Neural crest cell (in vitro differentiated cells): ENCODE data around the gene GRHL1. TPM values are rescaled to one million over a fixed set of nuclear protein-coding genes. Genes with fewer than 3 reads are reported as not detected.

ENCODE experiments used
- DNase-seq: peaks from one replicate; pipeline ENCODE4 v3.0.0; 2021; ENCODE audit warnings: low read depth, mixed read lengths, low spot score
- H3K27ac Mint-ChIP-seq: one replicate; pipeline ENCODE4 v1.8.0; 2021; ENCODE audit warnings: mild to moderate bottlenecking, mixed read lengths; ENCODE audit not compliant: unreplicated experiment
- H3K27me3 Mint-ChIP-seq: 2 replicates; pipeline ENCODE4 v1.8.0; 2021; ENCODE audit warnings: low read depth, mild to moderate bottlenecking, mixed read lengths
- H3K36me3 Mint-ChIP-seq: 2 replicates; pipeline ENCODE4 v1.8.0; 2021; ENCODE audit warnings: low read depth, mild to moderate bottlenecking, mixed read lengths
- H3K4me1 Mint-ChIP-seq: 2 replicates; pipeline ENCODE4 v1.8.0; 2021; ENCODE audit warnings: mixed read lengths
- H3K4me3 Mint-ChIP-seq: one replicate; pipeline ENCODE4 v1.8.0; 2021; ENCODE audit warnings: mild to moderate bottlenecking, mixed read lengths
- H3K9me3 Mint-ChIP-seq: 2 replicates; pipeline ENCODE4 v1.8.0; 2021; ENCODE audit warnings: mixed read lengths
- total RNA-seq: library from RNA; stranded (reverse); gene quantifications from 2 replicates; pipeline ENCODE4 v1.2.1, GENCODE V29; 2021
- TF ChIP-seq, protein P1 (sequence below): fragments of 200-600 bp; sonication (generic); conservative IDR thresholded peaks from 2 replicates; pipeline ENCODE4 v1.5.0; 2021; ENCODE audit warnings: antibody characterized with exemption, mild to moderate bottlenecking

Gene GRHL1
- total RNA-seq, 1 donor from 2014 or later: 3.4 TPM

DNA sequence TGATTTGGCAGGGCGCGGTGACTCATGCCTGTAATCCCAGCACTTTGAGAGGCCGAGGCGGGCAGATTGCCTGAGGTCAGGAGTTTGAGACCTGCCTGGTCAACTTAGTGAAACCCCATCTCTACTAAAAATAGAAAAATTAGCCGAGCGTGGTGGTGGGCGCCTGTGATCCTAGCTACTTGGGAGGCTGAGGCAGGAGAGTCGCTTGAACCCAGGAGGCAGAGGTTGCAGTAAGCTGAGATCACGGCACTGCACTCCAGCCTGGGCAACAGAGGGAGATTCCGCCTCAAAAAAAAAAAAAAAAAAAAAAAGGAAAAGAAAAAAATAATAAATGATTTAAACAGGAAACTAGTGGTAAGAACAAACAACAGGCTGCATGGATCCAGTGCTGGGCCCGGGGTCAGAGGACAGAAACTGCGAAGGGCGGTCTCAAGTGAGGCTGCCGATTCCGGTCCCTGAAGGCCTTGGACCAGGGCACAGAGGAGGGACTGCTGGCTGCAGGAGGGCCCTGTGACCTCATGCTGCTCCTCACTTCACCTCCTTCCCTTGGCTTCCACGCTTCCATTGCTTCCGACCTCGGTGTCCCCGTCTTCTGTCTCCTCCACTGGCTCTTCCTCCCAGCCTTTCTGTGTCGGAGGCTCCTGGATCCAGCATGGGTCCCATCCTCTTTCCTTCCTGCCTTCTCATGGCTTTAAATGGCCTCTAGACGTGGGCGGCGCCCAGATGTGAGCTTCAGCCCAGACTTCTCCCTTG is 2.1 kb upstream of the GRHL1 start:
- peaks cover 63% of the 10 kb centered on the region for H3K27me3 Mint-ChIP-seq
- H3K9me3 Mint-ChIP-seq: no peaks in the 10 kb centered on the region
- H3K27ac Mint-ChIP-seq: no peak overlapping the region
- H3K4me1 Mint-ChIP-seq: peaks cover 11% of the 10 kb centered on the region
- H3K4me3 Mint-ChIP-seq: peak overlapping the region; percentile 73
- H3K36me3 Mint-ChIP-seq: no peaks in the 10 kb centered on the region
- TF ChIP-seq, protein P1, sequence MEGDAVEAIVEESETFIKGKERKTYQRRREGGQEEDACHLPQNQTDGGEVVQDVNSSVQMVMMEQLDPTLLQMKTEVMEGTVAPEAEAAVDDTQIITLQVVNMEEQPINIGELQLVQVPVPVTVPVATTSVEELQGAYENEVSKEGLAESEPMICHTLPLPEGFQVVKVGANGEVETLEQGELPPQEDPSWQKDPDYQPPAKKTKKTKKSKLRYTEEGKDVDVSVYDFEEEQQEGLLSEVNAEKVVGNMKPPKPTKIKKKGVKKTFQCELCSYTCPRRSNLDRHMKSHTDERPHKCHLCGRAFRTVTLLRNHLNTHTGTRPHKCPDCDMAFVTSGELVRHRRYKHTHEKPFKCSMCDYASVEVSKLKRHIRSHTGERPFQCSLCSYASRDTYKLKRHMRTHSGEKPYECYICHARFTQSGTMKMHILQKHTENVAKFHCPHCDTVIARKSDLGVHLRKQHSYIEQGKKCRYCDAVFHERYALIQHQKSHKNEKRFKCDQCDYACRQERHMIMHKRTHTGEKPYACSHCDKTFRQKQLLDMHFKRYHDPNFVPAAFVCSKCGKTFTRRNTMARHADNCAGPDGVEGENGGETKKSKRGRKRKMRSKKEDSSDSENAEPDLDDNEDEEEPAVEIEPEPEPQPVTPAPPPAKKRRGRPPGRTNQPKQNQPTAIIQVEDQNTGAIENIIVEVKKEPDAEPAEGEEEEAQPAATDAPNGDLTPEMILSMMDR: no peak
- no peak for DNase-seq

GRCh38 chr2:9949992-9950520 is 1.4 kb upstream of the GRHL1 start:
- peaks cover 11% of the 10 kb centered on the region for H3K4me1 Mint-ChIP-seq
- TF ChIP-seq, protein P1: no peak
- DNase-seq: no peak
- H3K9me3 Mint-ChIP-seq: no peaks in the 10 kb centered on the region
- H3K36me3 Mint-ChIP-seq: no peaks in the 10 kb centered on the region
- H3K27ac Mint-ChIP-seq: no peak overlapping the region
- H3K4me3 Mint-ChIP-seq: peak overlapping the region; percentile 73
- peaks cover 66% of the 10 kb centered on the region for H3K27me3 Mint-ChIP-seq

DNA sequence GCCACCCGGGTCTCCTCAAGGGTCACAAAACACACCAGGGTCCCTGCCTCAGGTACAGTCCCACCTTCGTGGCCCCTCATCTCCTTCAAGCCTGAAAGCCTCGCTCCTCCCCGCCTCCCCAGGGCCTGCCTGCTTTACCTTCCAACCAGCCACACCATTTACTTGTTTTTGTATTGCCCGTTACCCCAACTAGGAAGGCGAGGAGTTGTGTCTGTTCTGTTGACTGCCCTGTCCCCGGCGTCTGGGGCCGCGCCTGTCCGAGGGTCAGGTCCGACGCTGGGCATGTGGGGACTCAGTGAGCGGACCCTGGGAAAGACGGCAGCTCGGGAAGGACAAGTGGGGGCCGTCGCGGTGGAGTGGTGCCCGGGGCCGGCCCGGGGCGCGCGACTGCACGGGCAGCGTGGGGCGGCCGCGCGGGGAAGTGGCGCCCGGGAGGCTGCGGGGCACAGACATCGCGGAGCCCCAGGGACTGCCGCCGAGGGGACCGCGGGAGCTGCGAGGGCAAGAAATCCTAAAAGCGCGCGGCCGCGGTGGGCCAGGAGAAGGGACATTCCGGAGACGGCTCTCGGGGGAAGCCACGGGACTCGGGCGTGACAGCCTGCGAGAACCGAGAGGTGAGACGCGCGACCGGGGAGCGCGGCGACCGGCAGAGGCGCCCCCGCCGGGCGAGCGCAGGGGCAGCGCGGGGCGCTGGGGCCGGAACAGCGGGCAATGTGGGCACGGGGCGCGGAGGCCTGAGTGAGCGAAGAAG is 797 bp upstream of the GRHL1 start:
- Mint-ChIP-seq H3K27me3 (peaks cover 67% of the 10 kb centered on the region), H3K27ac (no peak overlapping the region)

DNA sequence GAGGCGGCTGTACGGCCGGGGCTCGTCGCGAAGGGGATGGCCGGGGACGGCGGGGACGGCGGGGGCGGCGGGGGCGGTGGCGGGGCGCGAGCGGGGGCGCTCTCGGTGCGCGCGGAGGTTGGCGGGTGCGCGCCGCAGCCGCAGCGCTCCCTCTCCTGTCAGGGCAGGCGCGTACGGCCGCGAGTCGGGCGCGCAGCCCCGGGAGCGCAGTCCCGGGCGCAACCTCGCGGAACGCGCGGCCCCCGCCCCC is 296 bp upstream of the GRHL1 start:
- peaks cover 65% of the 10 kb centered on the region for H3K27me3 Mint-ChIP-seq

More for the DNA sequence above, 797 bp upstream of the GRHL1 start:
- Mint-ChIP-seq H3K4me3 (peak overlapping the region; percentile 73), H3K9me3 (no peaks in the 10 kb centered on the region), H3K36me3 (no peaks in the 10 kb centered on the region), H3K4me1 (peaks cover 11% of the 10 kb centered on the region)
- DNase-seq: peak; percentile 43
- TF ChIP-seq, protein P1: no peak

GRCh38 chr2:9952286-9952737 is 819 bp downstream of the GRHL1 start:
- Mint-ChIP-seq H3K27ac (no peak overlapping the region), H3K36me3 (no peaks in the 10 kb centered on the region), H3K9me3 (no peaks in the 10 kb centered on the region), H3K4me3 (peak overlapping the region; percentile 83), H3K27me3 (peaks cover 57% of the 10 kb centered on the region), H3K4me1 (peaks cover 11% of the 10 kb centered on the region)
- TF ChIP-seq, protein P1: no peak
- DNase-seq: no peak

More for the DNA sequence above, 296 bp upstream of the GRHL1 start:
- peak overlapping the region; percentile 61 for H3K4me3 Mint-ChIP-seq
- no peaks in the 10 kb centered on the region for H3K9me3 Mint-ChIP-seq
- DNase-seq: no peak
- peaks cover 11% of the 10 kb centered on the region for H3K4me1 Mint-ChIP-seq
- H3K27ac Mint-ChIP-seq: no peak overlapping the region
- TF ChIP-seq, protein P1: peak; percentile 33
- no peaks in the 10 kb centered on the region for H3K36me3 Mint-ChIP-seq
